Astrocyte of the hippocampus (primary cell): Measurements from ENCODE around the gene DAGLB.
"Not testable (repeated sequence)": the region's sequence is repeated elsewhere in the genome, so short reads cannot be mapped to it uniquely, and the experiment has no call there.

ENCODE experiments used
- DNase-seq: peaks from one replicate; pipeline ENCODE4 v3.0.0; 2011; ENCODE audit warnings: low read depth, low spot score

Gene DAGLB

GRCh38 chr7:6460990-6461584, 13.3 kb upstream of the DAGLB start:
- no peak for DNase-seq

GRCh38 chr7:6460303-6460702, 12.5 kb upstream of the DAGLB start:
- no peak for DNase-seq

- not testable (repeated sequence) for DNase-seq
Measured at GRCh38 chr7:6458676-6459075, 10.9 kb upstream of the DAGLB start.

GRCh38 chr7:6453734-6454133, 6.0 kb upstream of the DAGLB start:
- peak; percentile 64 for DNase-seq

GRCh38 chr7:6451224-6451705, 3.5 kb upstream of the DAGLB start:
- DNase-seq: no peak

- not testable (repeated sequence) for DNase-seq
Measured at GRCh38 chr7:6450591-6450990, 2.8 kb upstream of the DAGLB start.

- not testable (repeated sequence) for DNase-seq
Measured at GRCh38 chr7:6449884-6450283, 2.1 kb upstream of the DAGLB start.

GRCh38 chr7:6448943-6449543, 1.3 kb upstream of the DAGLB start:
- no peak for DNase-seq

GRCh38 chr7:6446838-6447580, 745 bp downstream of the DAGLB start:
- DNase-seq: peak; percentile 90

GRCh38 chr7:6444516-6445269, 3.1 kb downstream of the DAGLB start:
- DNase-seq: peak; percentile 36

GRCh38 chr7:6443372-6443941, 4.3 kb downstream of the DAGLB start:
- DNase-seq: peak; percentile 93

GRCh38 chr7:6442114-6442513, 5.6 kb downstream of the DAGLB start:
- DNase-seq: peak; percentile 46

GRCh38 chr7:6440381-6440780, 7.4 kb downstream of the DAGLB start:
- DNase-seq: no peak

GRCh38 chr7:6438427-6438826, 9.3 kb downstream of the DAGLB start:
- no peak for DNase-seq

- peak; percentile 36 for DNase-seq
Measured at GRCh38 chr7:6437251-6437650, 10.5 kb downstream of the DAGLB start.

GRCh38 chr7:6436385-6436685, 11.4 kb downstream of the DAGLB start:
- DNase-seq: no peak

GRCh38 chr7:6435486-6436384, 12.0 kb downstream of the DAGLB start:
- peak; percentile 90 for DNase-seq

GRCh38 chr7:6433784-6434615, 13.8 kb downstream of the DAGLB start:
- DNase-seq: no peak

- DNase-seq: no peak
Measured at GRCh38 chr7:6432781-6433180, 15.0 kb downstream of the DAGLB start.

GRCh38 chr7:6430974-6431373, 16.8 kb downstream of the DAGLB start:
- DNase-seq: no peak
